GM23248 (cell line): Measurements from ENCODE around the gene GSE1. TPM values are rescaled to one million over a fixed set of nuclear protein-coding genes. Genes with fewer than 3 reads are reported as not detected.

Source experiments
- DNase-seq: peaks from one replicate; pipeline ENCODE4 v3.0.0-alpha.2; 2015
- H2AFZ ChIP-seq: fragments of 200-600 bp; sonication (generic); 2 replicates; pipeline ENCODE4 v1.6.1; 2016; ENCODE audit warnings: antibody characterized with exemption
- H3F3A ChIP-seq: fragments of 200-600 bp; sonication (generic); 2 replicates; pipeline ENCODE4 v1.6.1; 2016; ENCODE audit warnings: mild to moderate bottlenecking, antibody characterized with exemption, mixed run types; ENCODE audit not compliant: insufficient read depth
- H3K27ac ChIP-seq: fragments of 200-600 bp; sonication (generic); 2 replicates; pipeline ENCODE4 v1.5.1; 2016; ENCODE audit warnings: mild to moderate bottlenecking
- H3K27me3 ChIP-seq: fragments of 200-600 bp; sonication (generic); replicated peaks from 2 replicates; pipeline ENCODE4 v1.6.1; 2016; ENCODE audit warnings: mild to moderate bottlenecking; ENCODE audit not compliant: insufficient read depth
- H3K36me3 ChIP-seq: fragments of 200-600 bp; sonication (generic); 2 replicates; pipeline ENCODE4 v1.6.1; 2016; ENCODE audit warnings: low read depth, mild to moderate bottlenecking
- H3K4me1 ChIP-seq: fragments of 200-600 bp; sonication (generic); 2 replicates; pipeline ENCODE4 v1.6.1; 2016; ENCODE audit warnings: mild to moderate bottlenecking; ENCODE audit not compliant: insufficient read depth
- H3K4me2 ChIP-seq: fragments of 200-600 bp; sonication (generic); one replicate; pipeline ENCODE4 v1.6.1; 2016; ENCODE audit warnings: mild to moderate bottlenecking; ENCODE audit not compliant: unreplicated experiment
- H3K4me3 ChIP-seq: fragments of 200-600 bp; sonication (generic); 2 replicates; pipeline ENCODE4 v1.5.1; 2016; ENCODE audit warnings: mild to moderate bottlenecking
- H3K79me2 ChIP-seq: fragments of 200-600 bp; sonication (generic); 2 replicates; pipeline ENCODE4 v1.6.1; 2016; ENCODE audit warnings: mild to moderate bottlenecking; ENCODE audit not compliant: insufficient read depth
- H3K9ac ChIP-seq: fragments of 200-600 bp; sonication (generic); 2 replicates; pipeline ENCODE4 v1.6.1; 2016; ENCODE audit warnings: mild to moderate bottlenecking
- H3K9me2 ChIP-seq: fragments of 200-600 bp; sonication (generic); 2 replicates; pipeline ENCODE4 v1.6.1; 2016; ENCODE audit warnings: mixed run types, mild to moderate bottlenecking, moderate library complexity; ENCODE audit not compliant: insufficient read depth
- H3K9me3 ChIP-seq: fragments of 200-600 bp; sonication (generic); one replicate; pipeline ENCODE4 v1.6.1; 2017; ENCODE audit warnings: low read depth
- H4K20me1 ChIP-seq: fragments of 200-600 bp; sonication (generic); 2 replicates; pipeline ENCODE4 v1.6.0; 2016; ENCODE audit not compliant: insufficient read depth
- EZH2 ChIP-seq: fragments of 200-600 bp; sonication (generic); IDR thresholded peaks from 2 replicates; pipeline ENCODE4 v1.6.1; 2018; ENCODE audit warnings: antibody characterized with exemption, mild to moderate bottlenecking; ENCODE audit not compliant: insufficient read depth, poor library complexity, severe bottlenecking
- EZH2phosphoT487 ChIP-seq: fragments of 200-600 bp; sonication (generic); IDR thresholded peaks from 2 replicates; pipeline ENCODE4 v1.6.1; 2018; ENCODE audit warnings: antibody characterized with exemption, moderate library complexity, mild to moderate bottlenecking, low read depth; ENCODE audit not compliant: insufficient read depth
- WGBS, 2 experiments: methylation state at CpG; one replicate each; pipeline ENCODE4 v1.1.6; 2015 to 2017; ENCODE audit warnings: low lambda C conversion rate in 2 of 2, low coverage in 1 of 2; ENCODE audit errors: missing lambda C conversion rate in 2 of 2; 5-methylcytosine and 5-hydroxymethylcytosine counted together
- in situ Hi-C: fragments of 300-500 bp; cut with MboI; formaldehyde crosslinking; loops from 2 replicates; pipeline ENCODE4 v1.15.0; 2020
- polyA plus RNA-seq: library from polyadenylated mRNA; unstranded; fragments of >200 nt; fragmentation: Nextera tagmentation; extraction: Ambion mirVana; gene quantifications from 2 replicates; pipeline ENCODE4 v1.2.1, GENCODE V29; 2016
- total RNA-seq: library from RNA; depleted of rRNA; stranded (reverse); fragments of >200 nt; shearing (Covaris generic); gene quantifications from 2 replicates; pipeline ENCODE4 v1.2.3, GENCODE V29; 2014

The GSE1 gene
- total and polyA plus RNA-seq, 2 experiments from 2014 or later: 11.6 to 35.1 TPM

GRCh38 chr16:85592700-85593493, 20.2 kb upstream of the GSE1 start:
- WGBS, 2 experiments: 49 to 53% methylated on average over 6 to 9 of the region's 12 CpGs
- Histone ChIP-seq H3K36me3 (no peaks in the 10 kb centered on the region), H2AFZ (no peak overlapping the region), H3K9me2 (no peaks in the 10 kb centered on the region), H3K27ac (no peak overlapping the region), H3K4me1 (no peaks in the 10 kb centered on the region), H4K20me1 (0 out of 2 replicates have a peak, but pooled peaks cover 9% of the 10 kb centered on the region), H3K27me3 (no peaks in the 10 kb centered on the region), H3K79me2 (peaks cover 72% of the 10 kb centered on the region), H3K4me2 (no peak overlapping the region), H3K9me3 (no peaks in the 10 kb centered on the region), H3K9ac (no peak overlapping the region), H3K4me3 (no peak overlapping the region), H3F3A (no peaks in the 10 kb centered on the region)
- peak; percentile 75 for DNase-seq
- in situ Hi-C loops: no loop called here
- no peak for TF ChIP-seq EZH2phosphoT487
- no peak for TF ChIP-seq EZH2

GRCh38 chr16:85593494-85594221, 19.5 kb upstream of the GSE1 start:
- H3K27ac ChIP-seq: no peak overlapping the region
- H3K4me1 ChIP-seq: no peaks in the 10 kb centered on the region
- WGBS, 2 experiments: 81 to 85% methylated on average over 13 to 21 of the region's 21 CpGs
- H3K4me3 ChIP-seq: no peak overlapping the region
- no peaks in the 10 kb centered on the region for H3K27me3 ChIP-seq
- in situ Hi-C loops: no loop called here
- no peaks in the 10 kb centered on the region for H3K9me3 ChIP-seq
- H3F3A ChIP-seq: no peaks in the 10 kb centered on the region
- H3K4me2 ChIP-seq: no peak overlapping the region
- H3K36me3 ChIP-seq: no peaks in the 10 kb centered on the region
- no peak overlapping the region for H2AFZ ChIP-seq
- peaks cover 72% of the 10 kb centered on the region for H3K79me2 ChIP-seq
- H3K9ac ChIP-seq: no peak overlapping the region
- H4K20me1 ChIP-seq: peaks cover 10% of the 10 kb centered on the region; the same call in 1 of the 2 replicates
- no peaks in the 10 kb centered on the region for H3K9me2 ChIP-seq
- TF ChIP-seq EZH2phosphoT487: no peak
- no peak for TF ChIP-seq EZH2
- DNase-seq: no peak

- Histone ChIP-seq H3K9me2 (no peaks in the 10 kb centered on the region), H3K27me3 (no peaks in the 10 kb centered on the region), H3K9me3 (no peaks in the 10 kb centered on the region), H3F3A (no peaks in the 10 kb centered on the region), H3K4me1 (no peaks in the 10 kb centered on the region), H3K79me2 (peaks cover 72% of the 10 kb centered on the region), H4K20me1 (peaks cover 16% of the 10 kb centered on the region; the same call in 1 of the 2 replicates), H3K36me3 (no peaks in the 10 kb centered on the region), H3K4me3 (no peak overlapping the region), H3K9ac (no peak overlapping the region), H3K4me2 (no peak overlapping the region), H2AFZ (no peak overlapping the region), H3K27ac (no peak overlapping the region)
- in situ Hi-C loops: no loop called here
- DNase-seq: no peak
- WGBS, 2 experiments: 90 to 93% methylated on average over 20 to 22 of the region's 24 CpGs
- TF ChIP-seq EZH2 (no peak), EZH2phosphoT487 (no peak)
Observed at GRCh38 chr16:85594273-85594977, 18.7 kb upstream of the GSE1 start.

- H3K27ac ChIP-seq: no peak overlapping the region
- H3K79me2 ChIP-seq: peaks cover 72% of the 10 kb centered on the region
- no peak for DNase-seq
- TF ChIP-seq EZH2phosphoT487 (no peak), EZH2 (no peak)
- H3K4me1 ChIP-seq: no peaks in the 10 kb centered on the region
- H3K9me2 ChIP-seq: no peaks in the 10 kb centered on the region
- H3K9me3 ChIP-seq: no peaks in the 10 kb centered on the region
- no peak overlapping the region for H3K4me3 ChIP-seq
- no peaks in the 10 kb centered on the region for H3K36me3 ChIP-seq
- no peak overlapping the region for H2AFZ ChIP-seq
- no peaks in the 10 kb centered on the region for H3F3A ChIP-seq
- H4K20me1 ChIP-seq: peaks cover 12% of the 10 kb centered on the region; the same call in 1 of the 2 replicates
- in situ Hi-C loops: no loop called here
- H3K27me3 ChIP-seq: no peaks in the 10 kb centered on the region
- 89 to 96% methylated on average over 11 of the region's 11 CpGs for WGBS, 2 experiments
- no peak overlapping the region for H3K4me2 ChIP-seq
- H3K9ac ChIP-seq: no peak overlapping the region
Observed at GRCh38 chr16:85594978-85595661, 18.0 kb upstream of the GSE1 start.
